ENCODE results near the gene ERC2.

ERC2 gene

DNA sequence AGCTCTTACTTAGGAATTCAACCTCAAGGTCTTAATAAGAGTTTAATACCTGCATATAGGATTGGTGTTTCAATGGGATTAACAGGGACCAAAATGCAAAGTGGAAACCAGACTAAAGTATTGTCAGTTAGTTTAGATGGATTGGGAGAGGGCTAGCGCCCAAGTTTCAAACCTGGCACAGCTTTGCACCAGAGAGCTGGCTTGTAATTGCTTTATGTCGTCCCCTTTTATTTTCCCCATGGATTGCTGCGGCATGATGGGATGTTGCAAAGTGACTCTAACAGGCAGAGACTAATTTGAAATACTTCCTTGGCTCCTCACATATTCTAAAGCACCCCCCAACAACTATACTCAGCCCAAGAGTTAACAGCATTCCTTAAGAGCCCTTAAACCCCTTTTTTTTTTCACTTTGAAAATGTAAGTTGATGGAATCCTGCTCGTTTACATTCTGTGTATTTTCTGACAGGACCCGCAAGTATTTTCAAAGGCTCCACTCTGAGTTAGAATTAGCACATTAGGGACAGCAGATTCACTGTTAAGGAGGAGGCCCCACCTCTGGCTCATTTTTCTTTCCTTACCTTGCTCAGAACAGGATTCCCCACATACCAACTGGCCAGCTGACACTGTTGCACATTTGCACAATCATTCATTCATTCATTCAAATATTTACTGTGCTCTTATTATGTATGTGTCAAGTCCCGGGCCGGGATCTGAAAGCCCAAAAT, 214.2 kb downstream of the ERC2 start:
- DNase-seq (ENCODE audit: low read depth): no peak

DNA sequence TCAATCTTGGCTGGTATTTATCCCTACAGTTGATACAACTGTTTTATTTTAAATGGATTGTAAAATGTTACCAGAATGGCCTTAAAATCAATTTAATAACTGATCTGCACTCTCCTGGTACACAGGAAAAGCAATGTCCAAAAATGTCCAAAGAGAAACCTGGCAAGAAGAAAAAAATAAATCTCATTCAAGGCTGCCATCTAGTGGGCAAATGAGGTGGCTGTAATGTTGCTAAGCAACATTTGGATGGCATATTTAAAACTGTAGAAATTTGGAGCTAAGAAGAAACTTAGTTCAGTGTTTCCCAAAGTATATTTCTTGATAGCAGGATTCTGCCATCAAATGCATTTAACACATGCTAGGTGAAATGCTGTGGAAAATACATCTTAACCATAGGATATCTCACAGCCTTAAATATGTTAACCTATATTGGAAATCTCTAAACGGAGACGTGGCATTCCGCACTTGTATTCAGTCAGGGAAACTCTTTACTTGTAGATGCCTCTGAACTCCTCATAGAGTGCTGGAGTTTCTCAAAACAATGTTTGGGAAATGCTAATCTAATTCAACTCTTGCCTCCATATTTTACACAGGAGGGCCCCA, 216.8 kb downstream of the ERC2 start:
- DNase-seq (ENCODE audit: low read depth): peak; percentile 16

DNA sequence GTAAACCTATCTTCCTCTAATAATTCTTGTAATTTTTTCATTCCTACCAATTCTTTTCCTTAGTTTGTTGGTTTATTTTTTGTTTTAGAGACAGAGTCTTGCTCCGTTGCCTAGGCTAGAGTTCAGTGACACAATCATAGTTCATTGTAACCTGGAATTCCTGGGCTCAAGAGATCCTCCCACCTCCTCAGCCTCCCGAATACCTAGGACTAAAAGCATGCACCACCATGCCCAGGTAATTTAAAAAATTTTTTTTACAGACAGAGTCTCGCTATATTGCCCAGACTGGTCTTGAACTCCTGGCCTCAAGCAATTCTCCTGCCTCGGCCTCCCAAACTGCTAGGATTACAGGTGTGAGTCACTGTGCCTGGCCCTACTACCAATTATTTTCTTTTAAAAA, 220.2 kb downstream of the ERC2 start:
- no peak for DNase-seq (ENCODE audit: low read depth)

DNA sequence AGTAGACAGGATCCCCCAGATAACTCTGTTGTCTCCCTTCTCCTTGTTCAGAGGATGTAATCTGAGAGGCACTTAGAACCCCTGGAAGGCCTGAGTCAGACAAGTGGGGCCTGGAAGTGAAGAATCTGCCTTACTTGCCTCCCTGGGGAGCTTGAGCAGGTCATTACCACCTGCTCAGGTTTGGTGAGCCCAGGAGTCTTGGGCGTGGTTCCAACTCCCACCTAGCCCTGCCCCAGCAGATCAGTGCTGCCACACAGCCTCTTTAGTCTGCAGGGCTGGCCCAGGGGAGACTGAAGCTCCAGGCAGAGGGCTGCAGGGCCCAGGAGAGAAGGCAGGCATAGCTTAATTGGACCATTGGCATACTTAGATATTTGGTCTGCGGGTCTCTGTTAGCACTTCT, 230.0 kb downstream of the ERC2 start:
- no peak for DNase-seq (ENCODE audit: low read depth)

DNA sequence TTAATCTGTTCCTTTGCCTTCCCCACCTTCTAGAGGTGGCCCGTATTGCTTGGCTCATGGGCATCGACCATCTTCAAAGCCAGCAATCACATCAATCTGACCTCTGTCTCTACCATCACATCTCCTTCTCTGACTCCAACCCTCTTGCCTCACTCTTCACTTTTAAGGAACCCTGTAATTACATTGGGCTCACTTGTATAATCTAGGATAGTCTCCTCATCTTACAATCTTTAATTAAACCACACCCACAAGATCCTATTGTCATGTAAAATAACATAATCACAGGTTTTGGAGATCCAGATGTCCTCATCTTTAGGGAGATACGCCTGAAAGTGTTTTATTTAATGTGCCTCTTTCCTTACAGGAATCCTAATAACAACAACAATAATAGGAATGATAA, 234.5 kb downstream of the ERC2 start:
- DNase-seq (ENCODE audit: low read depth): no peak

DNA sequence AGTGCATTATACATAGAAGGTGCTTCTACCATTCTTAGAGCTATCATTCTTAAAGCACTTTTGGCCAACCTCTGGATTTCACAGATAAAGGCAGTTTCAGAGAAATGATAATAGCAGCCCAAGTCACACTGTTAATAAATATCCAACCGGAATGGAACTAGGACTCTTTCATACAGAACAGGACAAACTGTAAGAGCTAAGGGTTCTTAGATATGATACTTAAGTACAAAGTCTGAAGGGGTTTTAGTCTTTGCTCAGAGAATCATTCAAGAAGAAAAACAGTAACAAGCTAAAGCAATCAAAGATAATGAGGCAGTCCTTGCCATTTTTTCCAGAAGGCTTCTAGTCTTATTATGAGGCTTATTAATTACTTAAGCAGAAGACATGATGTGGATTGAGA, 239.0 kb downstream of the ERC2 start:
- DNase-seq (ENCODE audit: low read depth): no peak

DNA sequence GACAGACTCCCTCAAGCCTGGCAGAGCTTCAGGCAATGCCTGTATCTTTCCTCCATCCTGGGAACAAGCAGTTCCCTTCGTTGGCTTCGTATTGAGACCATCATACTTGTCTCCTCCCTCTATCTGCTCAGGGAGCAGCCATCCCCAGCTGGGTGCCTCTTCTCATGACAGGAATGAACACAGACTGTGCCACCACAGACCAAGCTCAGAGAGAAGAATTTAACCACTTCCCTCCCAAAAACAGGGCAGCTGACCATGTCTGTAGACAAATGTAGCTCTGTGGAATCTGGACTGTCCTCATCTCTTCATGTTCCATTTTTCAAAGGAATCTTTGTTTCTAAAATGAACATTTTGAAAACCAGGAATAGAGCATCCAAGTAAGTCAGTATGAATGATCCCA, 245.4 kb downstream of the ERC2 start:
- DNase-seq (ENCODE audit: low read depth): no peak

DNA sequence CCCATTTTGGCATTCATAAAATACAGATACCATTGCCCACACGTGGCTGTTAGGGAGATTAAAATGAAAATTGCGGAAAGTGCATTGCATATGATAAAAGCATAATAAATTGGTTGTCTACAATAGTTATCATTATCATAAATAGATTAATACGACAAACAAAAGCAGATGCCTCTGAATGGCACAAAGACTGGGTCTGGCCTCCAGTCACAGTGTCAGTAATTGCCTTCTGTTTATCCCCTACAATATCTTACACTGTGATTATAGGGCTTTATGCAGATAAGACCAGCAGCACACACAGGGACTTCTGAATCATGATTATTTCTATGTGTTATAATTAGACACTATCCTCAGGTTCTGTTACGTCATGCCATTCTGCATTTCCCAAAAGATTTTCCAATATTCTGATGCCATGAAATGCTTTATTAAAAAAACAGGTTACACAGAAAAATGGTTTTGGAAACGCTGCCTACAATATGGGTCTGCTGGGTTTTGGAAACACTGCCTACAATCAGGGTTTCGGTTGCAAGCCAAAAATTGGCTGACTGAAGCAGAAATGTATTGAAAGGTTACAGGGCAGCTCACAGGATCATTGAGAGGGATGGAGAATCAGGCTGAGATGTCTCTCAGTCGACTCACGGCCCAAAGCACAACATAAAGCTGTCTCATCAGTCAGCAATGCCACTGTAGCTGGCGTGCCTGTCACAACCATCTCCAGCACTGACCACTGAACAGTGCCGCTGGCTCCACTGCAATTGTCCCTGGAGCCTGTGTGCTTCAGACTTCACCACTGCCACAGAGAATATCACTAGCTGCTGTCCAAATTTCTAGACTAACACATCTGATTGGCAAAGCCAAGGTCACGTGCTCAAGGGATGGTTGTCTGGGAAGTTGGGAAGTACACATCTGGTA, 248.1 kb downstream of the ERC2 start:
- no peak for DNase-seq (ENCODE audit: low read depth)

DNA sequence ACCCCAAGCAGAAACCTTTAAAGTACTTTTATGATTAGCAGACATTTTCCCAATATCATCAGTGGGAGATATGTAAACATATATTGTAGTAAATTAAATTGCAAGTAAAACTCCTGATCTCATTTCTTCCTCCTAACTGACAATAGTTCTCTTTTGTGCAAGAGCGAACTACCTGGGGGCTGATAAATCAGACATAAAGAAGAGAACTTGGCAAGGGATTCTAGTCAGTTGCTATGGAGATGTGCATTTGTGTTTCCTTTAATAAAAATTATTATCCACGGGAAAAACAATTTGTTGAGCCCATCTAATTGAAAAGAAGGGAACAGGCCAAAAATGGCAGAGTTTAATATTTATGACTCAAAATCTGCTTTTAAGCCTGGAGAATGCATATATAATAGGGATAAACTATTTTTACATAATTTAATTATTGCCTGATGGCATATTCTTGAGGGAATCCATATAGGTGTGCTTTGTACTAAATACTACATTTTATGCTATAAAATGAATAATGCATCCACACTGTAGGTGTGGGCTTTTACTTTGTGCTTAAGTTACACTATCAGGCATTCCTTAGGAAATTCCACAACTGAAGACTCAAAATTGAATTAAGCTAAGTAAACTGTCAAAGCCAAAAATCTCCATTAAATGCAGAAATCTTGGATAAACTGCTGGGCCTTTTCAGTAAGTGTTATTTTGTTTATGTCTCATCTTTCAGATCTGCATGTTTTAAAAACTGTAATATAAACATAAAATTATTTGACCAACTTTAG, 258.1 kb downstream of the ERC2 start:
- DNase-seq (ENCODE audit: low read depth): no peak

DNA sequence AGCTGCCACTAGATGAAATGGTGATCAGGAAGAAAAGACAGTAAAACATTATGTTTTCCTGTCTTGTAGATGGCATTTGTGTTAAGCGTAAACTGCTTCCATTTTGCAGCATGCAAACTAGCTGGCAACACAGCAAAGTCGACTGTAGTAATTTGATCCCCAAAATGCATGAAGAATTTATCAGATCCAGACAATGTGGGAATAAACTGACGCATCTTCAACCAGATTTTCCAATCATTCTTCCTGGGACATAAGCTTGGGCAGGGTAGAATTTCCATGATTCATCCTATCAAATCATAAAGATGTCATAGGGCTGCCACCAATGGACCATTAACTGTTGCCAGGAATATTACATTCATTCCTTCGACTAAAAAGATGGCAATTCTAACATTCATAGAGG, 260.3 kb downstream of the ERC2 start:
- DNase-seq (ENCODE audit: low read depth): no peak

DNA sequence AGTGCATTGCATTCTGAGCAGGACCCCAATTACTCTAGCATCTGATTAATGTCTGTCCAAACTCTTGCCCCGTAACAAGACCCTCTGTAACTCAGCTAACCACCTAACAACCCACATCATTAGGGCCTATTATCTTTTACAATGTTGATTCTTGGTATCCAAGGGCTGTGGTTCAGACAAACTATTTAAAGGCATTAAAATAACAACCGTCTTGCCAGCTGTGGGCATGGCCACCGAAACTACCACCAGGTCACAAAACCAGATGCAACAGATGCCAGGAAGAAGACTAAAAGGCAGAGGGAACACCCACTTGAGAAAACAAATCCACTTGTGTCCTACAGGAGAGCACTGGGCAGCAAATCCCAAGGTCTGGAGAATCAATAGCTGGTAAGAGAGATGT, 262.9 kb downstream of the ERC2 start:
- DNase-seq (ENCODE audit: low read depth): no peak

DNA sequence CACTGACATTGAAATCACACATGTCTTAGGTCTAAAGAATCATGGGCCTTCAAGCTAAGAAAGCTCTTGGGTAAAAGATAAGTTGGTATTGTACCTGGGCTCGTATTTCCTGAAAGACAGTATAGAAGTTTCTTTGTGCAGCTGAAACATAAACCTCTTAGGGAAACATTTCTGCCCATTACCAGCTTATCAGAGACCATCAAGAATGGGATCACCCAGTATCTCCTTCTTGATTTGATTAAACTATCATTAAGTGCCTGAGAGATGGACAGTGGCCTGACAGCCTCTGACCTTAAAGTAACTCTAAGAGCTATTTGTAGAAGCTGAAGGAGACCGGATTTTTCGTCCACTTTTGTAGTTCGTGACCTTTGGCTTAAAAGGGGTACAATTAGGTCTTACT, 265.3 kb downstream of the ERC2 start:
- DNase-seq (ENCODE audit: low read depth): no peak

DNA sequence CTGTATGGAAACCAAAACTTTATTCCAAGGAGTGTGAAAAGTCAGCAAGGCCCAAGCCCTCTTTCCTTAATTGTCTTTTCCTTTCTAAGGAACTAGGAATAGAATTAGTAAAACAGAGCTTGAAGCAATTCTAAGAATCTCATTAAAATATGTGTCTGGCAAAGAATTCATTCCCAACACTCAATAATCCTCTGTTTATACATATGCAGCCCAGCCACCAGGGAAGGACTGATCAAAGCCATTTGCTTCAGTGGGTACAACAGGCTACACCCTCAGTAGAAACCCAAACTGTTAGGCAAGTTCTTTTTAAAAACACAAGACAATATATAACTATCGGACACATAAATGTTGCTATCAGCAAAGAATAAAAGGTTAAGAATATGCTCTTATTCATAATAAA, 266.9 kb downstream of the ERC2 start:
- DNase-seq (ENCODE audit: low read depth): no peak

DNA sequence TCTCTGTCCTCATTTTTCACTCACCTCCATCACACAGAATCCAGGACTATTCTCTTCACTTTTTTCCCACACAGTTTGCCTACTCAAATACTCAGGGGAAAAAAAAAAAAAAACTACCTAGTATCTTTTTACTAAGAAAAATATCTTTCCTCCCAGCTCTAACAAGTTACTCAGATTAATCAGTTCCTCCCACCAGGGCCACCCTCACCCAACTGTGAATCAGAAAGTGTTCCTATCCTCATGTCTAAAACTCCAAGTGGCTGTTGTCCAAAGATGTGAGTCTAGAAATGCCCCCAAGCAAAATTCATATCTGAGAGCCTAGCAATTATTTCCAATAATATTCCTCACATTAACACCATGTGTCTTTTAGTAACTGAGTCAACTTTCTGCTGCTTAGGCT, 268.0 kb downstream of the ERC2 start:
- no peak for DNase-seq (ENCODE audit: low read depth)

DNA sequence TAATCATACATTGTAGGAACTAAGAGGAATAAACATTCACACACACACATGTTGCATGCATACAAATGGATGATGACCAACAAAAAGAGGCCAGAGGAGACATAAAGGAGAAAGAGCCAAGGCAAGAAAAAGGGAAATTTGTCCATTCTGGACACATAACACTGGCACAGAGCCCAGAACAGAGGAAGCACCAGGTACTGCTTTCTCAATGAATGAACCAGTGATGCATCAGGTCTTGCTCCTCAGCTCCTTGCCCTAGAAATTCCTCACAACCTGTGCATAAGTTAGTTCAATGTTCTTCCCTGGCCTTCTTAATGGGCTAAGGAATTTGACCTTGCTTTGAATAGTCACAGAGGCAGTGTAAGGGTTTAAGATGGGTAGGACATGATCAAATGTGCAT, 270.3 kb downstream of the ERC2 start:
- DNase-seq (ENCODE audit: low read depth): no peak

DNA sequence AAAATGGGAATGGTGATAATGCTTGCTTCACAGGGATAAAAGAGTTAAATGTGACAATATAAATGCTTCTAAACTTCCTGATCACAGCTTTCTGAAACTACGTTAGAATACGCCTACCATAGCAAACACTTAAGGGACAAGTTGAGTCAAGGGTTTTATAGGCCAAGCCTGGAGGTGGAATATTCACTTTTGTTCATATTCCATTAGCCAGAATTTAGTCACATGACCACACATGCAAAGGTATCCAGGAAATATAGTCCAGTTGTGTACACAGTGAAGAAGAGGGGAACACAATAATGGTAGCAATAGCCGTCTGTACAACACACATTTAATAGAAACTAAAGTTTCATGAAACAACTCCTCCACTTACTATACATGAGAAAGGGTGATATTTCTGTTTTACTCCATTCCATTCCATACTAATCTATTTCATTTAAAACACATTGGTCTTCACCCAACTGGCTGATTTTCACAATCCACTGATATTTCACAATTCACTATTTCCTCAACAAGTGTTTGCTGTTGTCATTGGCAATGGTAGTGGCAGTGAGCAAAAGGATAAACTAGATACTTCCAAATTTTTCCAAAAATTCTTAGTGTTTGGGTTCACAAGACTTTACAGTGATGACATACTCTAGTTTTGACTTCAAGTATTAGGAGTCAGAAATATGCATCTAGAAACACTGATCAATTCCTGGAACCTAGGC, 270.9 kb downstream of the ERC2 start:
- DNase-seq (ENCODE audit: low read depth): no peak

DNA sequence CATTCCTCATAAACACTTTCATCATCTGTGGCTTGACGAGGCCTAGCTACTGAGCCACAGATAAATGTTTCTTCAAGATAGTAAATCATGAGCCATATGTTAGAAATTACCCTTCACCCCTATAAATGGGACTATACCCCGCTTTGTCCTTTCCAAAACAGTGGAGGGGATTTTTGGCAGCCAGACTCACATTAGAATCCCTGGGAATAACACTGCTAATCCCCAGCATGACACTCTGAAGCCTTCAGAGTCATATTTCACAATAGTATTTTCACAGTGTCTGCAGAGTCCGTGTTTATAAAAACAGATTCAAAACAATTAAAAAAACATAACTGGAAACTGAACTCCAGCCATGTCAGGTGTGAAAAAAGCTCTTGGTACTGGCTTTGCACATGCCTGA, 271.6 kb downstream of the ERC2 start:
- no peak for DNase-seq (ENCODE audit: low read depth)

DNA sequence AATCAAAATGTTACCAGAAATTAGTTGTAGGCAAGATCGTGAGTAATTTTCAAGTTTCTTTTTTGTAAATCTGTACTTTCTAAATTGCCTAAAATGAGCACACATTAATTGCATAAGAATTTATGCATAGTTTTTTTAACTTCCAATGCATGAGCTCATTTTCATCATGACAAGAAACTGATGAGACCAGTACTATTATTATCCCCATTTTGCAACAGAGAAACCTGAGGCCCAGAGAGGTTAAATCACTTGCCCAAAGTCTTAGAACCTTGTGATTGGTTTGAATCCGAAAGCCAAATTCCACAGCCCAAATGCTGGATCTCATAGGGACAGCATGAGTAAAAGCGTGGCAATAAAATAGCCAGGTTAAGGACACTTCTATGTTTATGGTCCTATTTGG, 274.7 kb downstream of the ERC2 start:
- no peak for DNase-seq (ENCODE audit: low read depth)

DNA sequence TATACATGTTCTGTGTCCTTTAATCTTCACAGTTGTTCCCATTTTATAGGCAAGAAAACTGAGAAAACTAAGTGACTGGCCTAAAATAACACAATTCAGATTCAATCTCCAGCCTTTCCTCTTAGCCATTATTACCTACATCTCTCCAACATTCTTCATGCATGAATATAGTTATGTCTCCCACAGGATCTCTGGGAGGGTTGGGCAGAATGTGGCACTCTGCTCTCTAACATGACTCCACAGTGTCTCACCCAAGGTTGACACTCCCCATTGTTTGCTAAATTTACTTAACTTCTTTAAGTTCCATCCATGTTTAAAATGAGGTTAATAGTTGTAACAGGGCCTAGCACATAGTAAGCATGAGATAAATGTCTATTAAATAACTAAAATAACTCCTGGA, 276.3 kb downstream of the ERC2 start:
- DNase-seq (ENCODE audit: low read depth): no peak

DNA sequence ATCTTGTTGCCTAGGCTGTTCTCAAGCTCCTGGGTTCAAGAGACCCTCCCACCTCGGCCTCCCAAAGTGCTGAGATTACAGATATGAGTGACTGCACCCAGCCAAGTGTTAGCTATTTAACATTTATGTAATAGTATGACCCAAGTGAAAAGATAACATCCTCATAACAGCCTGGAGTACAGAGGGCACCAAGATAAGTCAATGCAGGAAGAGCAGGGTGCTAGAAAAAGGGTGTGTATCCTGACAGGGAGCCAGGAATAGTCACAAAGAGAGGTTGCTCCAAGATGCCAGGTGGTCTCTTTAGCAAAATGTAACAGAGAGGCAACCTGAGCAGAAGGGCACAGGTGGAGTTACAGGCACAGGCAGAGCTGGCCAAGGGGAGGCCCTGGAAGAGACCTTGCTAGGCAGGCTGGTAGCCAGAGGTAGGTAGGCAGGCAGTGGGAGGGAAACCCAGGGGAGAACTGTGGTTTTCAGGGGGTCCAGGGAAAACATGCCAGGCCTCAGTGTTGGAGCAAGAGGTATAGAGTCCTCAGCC, 277.4 kb downstream of the ERC2 start:
- no peak for DNase-seq (ENCODE audit: low read depth)

DNA sequence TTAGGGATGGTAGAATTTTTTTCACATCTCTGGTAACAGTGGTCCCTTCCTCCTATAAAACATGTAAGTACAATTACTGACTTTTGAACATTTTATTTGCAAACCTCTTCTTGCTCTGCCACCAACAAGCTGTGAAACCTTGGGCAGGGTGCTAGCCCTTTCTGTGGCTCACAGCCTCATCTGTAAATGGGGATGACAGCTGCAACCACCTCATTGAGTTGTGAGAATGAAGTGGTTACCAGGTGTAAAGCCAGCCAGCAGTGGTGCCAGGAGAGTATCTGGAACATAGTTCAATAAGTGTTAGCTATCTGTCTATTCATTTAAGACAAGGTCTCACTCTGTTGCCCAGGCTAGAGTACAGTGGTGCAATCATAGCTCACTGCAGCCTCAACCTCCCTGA, 278.1 kb downstream of the ERC2 start:
- no peak for DNase-seq (ENCODE audit: low read depth)

DNA sequence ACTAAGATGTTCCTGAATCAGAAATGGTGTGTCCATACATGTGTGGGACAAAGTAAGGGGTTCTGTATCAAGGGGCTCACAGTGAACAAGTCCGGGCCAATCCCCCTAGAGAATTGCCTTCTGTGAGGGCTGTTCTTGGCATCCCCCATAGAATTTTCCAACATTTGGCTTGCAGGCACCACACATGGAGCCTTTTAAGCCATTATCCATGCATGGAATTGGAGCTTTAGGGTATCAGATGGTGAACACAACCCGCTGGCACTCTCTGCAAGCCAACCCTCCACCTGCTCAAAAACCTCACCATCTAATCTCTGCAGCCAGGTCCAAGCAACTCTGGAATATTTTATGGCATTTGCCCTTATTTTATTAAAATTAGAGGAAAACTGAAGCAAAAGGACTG, 278.7 kb downstream of the ERC2 start:
- DNase-seq (ENCODE audit: low read depth): no peak

Data from GM04503 (cell line).